HFFc6 (cell line): ENCODE measurements around the gene MLLT3. TPM values are rescaled to one million over a fixed set of nuclear protein-coding genes. Genes with fewer than 3 reads are reported as not detected.

ENCODE experiments used
- DNase-seq: peaks from one replicate; pipeline ENCODE4 v3.0.0-alpha.2; 2018
- H3K27ac Mint-ChIP-seq: 2 replicates; pipeline ENCODE4 v1.8.0; 2020; ENCODE audit warnings: mild to moderate bottlenecking, mixed read lengths
- H3K27me3 Mint-ChIP-seq: 2 replicates; pipeline ENCODE4 v1.8.0; 2021; ENCODE audit warnings: mild to moderate bottlenecking, moderate library complexity, mixed read lengths; ENCODE audit not compliant: insufficient read depth
- H3K36me3 Mint-ChIP-seq: 2 replicates; pipeline ENCODE4 v1.8.0; 2021; ENCODE audit warnings: low read depth, mixed read lengths
- H3K4me1 Mint-ChIP-seq: 2 replicates; pipeline ENCODE4 v1.8.0; 2020; ENCODE audit warnings: low read depth, mixed read lengths
- H3K4me3 Mint-ChIP-seq: 2 replicates; pipeline ENCODE4 v1.8.0; 2020; ENCODE audit warnings: mild to moderate bottlenecking, moderate library complexity, mixed read lengths
- H3K9me3 Mint-ChIP-seq: 2 replicates; pipeline ENCODE4 v1.8.0; 2020; ENCODE audit warnings: mild to moderate bottlenecking, mixed read lengths
- CTCF ChIP-seq: fragments of 200-600 bp; sonication (generic); IDR thresholded peaks from 2 replicates; pipeline ENCODE4 v1.5.0; 2021; ENCODE audit warnings: antibody characterized with exemption, mild to moderate bottlenecking
- total RNA-seq, 6 experiments: library from RNA; stranded (reverse); fragmentation: NEBNext Ultra II Directional; extraction: Animal tissue kit (Norgen Biotek cat#: 25700); gene quantifications; 2 replicates in 1 of 6; 3 replicates in 5 of 6; pipeline ENCODE4 v1.2.3, GENCODE V29; 2021

MLLT3 gene
- total RNA-seq, 6 experiments from 2014 or later, result 23.1 to 27.5 (median 24.7) TPM

DNA sequence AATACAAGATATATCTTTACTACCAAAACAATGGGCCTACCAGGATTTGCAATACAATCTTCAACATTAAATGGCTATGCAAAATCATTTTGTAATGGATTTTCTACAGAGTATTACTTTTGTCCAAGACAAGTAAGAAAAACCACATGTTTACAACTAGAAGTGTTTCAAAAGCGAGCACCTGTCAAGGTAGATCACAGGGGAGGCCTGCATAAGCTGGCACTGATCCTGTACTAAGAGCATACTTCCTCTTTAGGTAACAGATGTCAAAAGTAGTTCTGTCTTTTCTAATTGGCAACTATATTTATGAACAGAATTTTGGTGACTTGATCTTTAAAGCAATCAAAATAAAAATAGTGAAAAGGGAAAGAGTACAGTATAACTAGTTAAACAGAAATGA is 249.0 kb downstream of the MLLT3 start:
- no peaks in the 10 kb centered on the region for H3K9me3 Mint-ChIP-seq
- H3K4me3 Mint-ChIP-seq, result no peak overlapping the region
- H3K27me3 Mint-ChIP-seq, result no peaks in the 10 kb centered on the region
- TF ChIP-seq CTCF, result no peak
- DNase-seq, result no peak
- H3K27ac Mint-ChIP-seq, result no peak overlapping the region
- no peaks in the 10 kb centered on the region for H3K36me3 Mint-ChIP-seq
- no peaks in the 10 kb centered on the region for H3K4me1 Mint-ChIP-seq

GRCh38 chr9:20369391-20369790 is 252.9 kb downstream of the MLLT3 start:
- no peak for DNase-seq
- TF ChIP-seq CTCF, result peak; percentile 20; the same call in 1 of the 2 replicates
- no peaks in the 10 kb centered on the region for H3K9me3 Mint-ChIP-seq
- H3K27me3 Mint-ChIP-seq, result no peaks in the 10 kb centered on the region
- H3K4me1 Mint-ChIP-seq, result no peaks in the 10 kb centered on the region
- H3K36me3 Mint-ChIP-seq, result no peaks in the 10 kb centered on the region
- no peak overlapping the region for H3K27ac Mint-ChIP-seq
- H3K4me3 Mint-ChIP-seq, result no peak overlapping the region

DNA sequence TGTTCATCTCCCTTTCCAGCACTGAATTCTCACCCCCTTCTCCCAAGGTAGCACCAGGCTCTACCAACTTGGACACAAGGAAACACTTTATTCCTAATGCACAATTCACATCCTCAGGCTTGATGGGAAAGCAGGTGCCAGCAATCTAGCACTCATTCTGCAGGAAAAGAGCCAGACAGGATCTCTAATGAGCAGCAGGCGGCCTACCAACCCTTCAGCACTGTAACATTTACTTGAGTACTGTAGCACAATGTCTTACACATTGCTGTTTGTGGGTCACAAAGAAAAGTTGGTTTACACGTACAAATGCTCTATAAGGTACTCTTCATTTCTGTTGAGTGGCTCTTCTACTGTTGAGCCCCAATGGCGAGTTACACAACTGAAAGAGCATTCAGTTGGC is 254.4 kb downstream of the MLLT3 start:
- Mint-ChIP-seq H3K36me3 (no peaks in the 10 kb centered on the region), H3K27me3 (no peaks in the 10 kb centered on the region), H3K9me3 (no peaks in the 10 kb centered on the region), H3K27ac (no peak overlapping the region), H3K4me3 (no peak overlapping the region), H3K4me1 (no peaks in the 10 kb centered on the region)
- no peak for DNase-seq
- no peak for TF ChIP-seq CTCF

GRCh38 chr9:20364959-20365358 is 257.3 kb downstream of the MLLT3 start:
- Mint-ChIP-seq H3K4me3 (no peak overlapping the region), H3K27ac (no peak overlapping the region), H3K9me3 (no peaks in the 10 kb centered on the region), H3K27me3 (no peaks in the 10 kb centered on the region), H3K4me1 (no peaks in the 10 kb centered on the region), H3K36me3 (no peaks in the 10 kb centered on the region)
- no peak for DNase-seq
- no peak for TF ChIP-seq CTCF

DNA sequence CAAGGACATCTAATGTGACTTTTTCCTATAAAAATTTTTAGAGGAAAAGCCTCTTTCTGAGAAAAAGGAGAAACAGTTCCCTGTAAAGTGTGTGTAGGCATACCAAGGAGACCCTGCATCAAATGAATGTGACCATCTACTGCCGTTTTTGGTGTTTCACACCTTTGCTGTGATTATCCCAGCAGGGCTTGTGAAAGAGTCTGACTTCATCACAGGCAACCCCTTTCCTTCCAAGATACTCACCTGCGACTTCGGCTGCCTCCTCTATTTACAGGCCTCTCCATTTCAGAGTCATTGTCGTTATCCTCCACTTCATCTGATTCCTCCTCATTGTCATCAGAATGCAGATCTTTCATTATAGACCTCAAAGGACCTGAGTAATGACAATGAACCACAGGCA is 259.1 kb downstream of the MLLT3 start:
- Mint-ChIP-seq H3K36me3 (no peaks in the 10 kb centered on the region), H3K4me3 (no peak overlapping the region), H3K4me1 (peaks cover 5% of the 10 kb centered on the region), H3K27me3 (no peaks in the 10 kb centered on the region), H3K9me3 (no peaks in the 10 kb centered on the region), H3K27ac (no peak overlapping the region)
- no peak for DNase-seq
- no peak for TF ChIP-seq CTCF
